ENCODE measurements around the gene SYNC.
A peak's percentile ranks its signal among the peaks of the same experiment; 100 is the strongest.
"Not testable (repeated sequence)": the region's sequence is repeated elsewhere in the genome, so short reads cannot be mapped to it uniquely, and the experiment has no call there.

SYNC gene

DNA sequence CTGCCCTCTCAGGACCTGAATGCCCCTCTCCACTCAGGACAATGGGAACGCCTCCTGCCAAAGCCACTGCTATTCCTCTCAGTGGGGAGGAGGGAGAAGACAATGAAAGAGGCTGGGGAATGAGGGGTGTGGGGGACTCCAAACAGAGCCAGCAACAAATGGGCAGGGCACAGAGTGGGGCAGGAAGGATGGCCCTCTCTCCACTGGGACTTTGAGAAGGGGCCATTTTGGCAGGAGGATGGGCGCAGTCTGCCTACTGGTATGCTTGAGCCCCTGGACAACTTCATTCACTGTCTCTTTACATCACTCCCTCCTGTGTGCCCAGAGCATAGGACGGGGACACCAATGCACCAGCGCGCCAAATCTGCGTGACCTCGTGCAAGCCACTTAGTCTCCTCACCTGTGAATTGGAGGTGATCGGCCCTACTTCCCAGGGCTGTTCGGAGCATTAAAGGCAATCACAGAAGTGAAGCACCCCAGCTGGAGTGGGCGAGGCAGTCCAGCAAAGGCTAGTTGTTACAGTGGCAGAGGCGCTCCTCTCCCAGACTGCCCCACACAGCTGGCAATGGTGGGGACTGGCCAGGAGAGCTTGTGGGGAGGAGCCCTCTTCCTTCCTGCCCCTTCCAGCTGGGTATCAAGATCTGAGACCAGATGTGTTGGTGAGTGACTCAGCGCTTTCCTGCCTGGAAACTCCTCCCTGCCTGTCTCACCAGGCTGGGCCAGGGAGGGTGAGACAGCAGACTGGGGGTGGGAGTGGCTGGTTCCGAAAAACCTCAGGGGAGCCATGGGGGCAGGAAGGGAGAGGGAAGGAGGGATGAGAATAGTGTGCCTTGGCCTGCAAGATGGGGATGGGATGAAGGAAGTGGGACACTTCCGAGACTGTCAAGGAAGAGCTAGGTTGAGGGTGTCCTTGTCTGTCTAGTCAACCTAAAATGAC, 22.4 kb upstream of the SYNC start:
- peak in 1 of 3 donors; percentile 13 for DNase-seq (ENCODE audit: low read depth in 3 of 3)

- DNase-seq (ENCODE audit: low read depth in 3 of 3) = no peak
Measured at GRCh38 chr1:32719681-32720275, 17.2 kb upstream of the SYNC start.

DNA sequence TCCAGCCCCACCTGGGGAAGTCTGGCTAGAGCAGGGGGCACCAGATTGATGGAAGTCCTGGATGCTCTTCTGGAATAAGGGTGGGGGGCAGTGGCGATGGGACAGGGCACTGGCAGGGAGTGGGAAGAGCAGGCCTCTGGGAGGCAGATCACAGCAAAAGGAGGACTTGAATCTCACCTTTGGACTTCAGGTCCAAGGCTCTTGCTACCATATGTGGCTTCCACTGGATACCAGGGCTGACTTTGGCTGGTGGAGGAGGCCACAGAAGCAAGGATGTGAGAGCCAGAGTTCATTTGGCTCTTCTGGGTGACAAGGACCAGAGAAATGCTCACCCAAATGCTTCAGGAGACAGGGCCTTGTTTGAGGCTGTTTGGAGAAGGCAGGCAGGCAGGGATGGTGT, 16.0 kb upstream of the SYNC start:
- no peak for DNase-seq (ENCODE audit: low read depth in 3 of 3)

DNA sequence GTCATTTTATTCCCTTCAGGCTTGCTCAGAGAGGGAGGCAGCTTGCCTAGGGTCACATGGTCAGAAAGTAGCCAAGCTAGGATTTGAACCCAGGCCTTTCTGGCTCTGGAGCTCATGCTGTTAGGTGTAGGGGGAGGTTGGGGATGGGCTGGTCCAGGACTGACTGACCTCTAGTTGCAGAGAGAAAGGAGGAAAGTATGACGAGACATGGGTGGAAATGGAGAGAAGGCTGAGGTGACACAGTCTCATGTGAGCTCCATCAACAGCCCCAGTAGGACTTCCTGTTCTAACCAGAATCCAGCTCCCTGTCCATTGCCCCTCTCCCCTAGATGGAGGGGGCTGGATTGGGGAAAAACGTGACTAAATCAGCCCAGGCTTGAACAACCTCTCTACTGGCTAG, 15.5 kb upstream of the SYNC start:
- no peak for DNase-seq (ENCODE audit: low read depth in 3 of 3)

- DNase-seq (ENCODE audit: low read depth in 3 of 3) = no peak
Measured at GRCh38 chr1:32717503-32717902, 14.9 kb upstream of the SYNC start.

- peak; percentile 27 to 59 (median 38) for DNase-seq (ENCODE audit: low read depth in 3 of 3)
Measured at GRCh38 chr1:32716312-32717148, 14.0 kb upstream of the SYNC start.

DNA sequence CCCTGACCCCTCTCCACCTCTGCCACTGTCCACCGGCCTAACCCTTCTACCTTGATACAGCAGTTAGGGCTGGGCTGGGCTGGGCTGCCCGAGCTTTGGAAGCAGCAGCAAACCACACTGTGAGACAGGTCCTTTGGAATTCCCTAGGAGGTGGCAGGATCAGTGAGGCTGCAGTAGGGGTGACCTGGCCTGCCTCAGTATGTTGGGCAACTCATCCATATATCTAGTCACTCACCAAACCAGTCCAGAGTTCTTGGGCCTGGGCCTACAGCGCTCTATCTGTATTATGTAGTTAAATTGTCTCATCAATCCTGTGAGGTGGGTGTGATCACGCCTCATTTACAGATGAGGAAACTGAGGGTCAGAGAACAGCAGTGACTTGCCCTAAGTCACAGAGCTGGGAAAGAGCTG, 13.3 kb upstream of the SYNC start:
- DNase-seq (ENCODE audit: low read depth in 3 of 3) = no peak

DNA sequence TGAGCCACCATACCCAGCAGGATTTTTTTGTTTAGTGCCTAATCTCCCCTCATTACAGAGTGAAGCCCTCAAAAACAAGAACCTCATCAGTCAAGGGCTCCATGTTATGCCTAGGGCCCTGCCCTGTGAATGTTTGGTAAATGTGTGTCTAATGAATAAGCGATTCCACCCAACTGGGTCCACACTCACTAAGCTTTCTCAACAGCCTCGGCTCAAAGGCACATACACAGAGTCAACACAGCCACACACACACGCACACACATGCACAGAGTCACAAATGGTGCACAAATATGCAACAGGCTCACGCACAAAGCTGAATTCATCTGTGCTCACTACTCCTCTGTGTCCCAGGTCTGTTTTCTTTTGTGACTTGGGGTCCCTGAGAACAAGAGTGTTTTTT, 11.7 kb upstream of the SYNC start:
- DNase-seq (ENCODE audit: low read depth in 3 of 3) = no peak

- DNase-seq (ENCODE audit: low read depth in 3 of 3) = no peak
Measured at GRCh38 chr1:32713081-32713480, 10.5 kb upstream of the SYNC start.

DNA sequence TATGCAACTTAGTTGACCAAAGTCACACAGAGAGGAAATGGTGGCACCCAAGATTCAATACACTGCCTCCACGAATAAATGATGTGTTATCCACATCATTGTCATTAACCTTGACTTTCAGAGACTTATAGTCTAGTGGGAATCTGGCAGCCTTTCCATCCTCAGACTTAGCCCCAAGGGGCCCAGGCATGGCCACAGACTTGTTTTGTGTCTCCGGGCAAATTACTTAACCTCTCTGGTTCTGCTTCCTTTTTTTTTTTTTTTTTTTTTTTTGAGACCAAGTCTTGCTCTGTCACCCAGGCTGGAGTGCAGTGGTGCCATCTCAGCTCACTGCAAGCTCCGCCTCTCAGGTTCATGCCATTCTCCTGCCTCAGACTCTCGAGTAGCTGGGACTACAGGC, 8.7 kb upstream of the SYNC start:
- not testable (repeated sequence) for DNase-seq (ENCODE audit: low read depth in 3 of 3)

DNA sequence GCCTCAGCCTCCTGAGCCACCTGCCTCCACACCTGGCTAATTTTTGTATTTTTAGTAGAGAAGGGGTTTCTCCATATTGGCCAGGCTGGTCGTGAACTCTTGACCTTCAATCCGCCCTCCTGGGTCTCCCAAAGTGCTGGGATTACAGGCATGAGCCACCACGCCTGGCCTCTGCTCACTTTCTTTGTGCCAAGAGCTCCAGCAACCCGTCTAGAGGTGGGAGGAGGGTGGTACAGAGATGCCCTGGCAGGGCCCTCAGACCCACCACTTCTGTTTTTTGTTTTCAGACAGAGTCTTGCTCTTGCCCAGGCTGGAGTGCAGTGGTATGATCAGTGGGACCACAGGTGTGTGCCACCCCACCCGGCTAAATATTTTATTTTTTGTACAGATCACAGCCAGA, 6.9 kb upstream of the SYNC start:
- DNase-seq (ENCODE audit: low read depth in 3 of 3) = no peak

- no peak for DNase-seq (ENCODE audit: low read depth in 3 of 3)
Measured at GRCh38 chr1:32709075-32709474, 6.5 kb upstream of the SYNC start.

DNA sequence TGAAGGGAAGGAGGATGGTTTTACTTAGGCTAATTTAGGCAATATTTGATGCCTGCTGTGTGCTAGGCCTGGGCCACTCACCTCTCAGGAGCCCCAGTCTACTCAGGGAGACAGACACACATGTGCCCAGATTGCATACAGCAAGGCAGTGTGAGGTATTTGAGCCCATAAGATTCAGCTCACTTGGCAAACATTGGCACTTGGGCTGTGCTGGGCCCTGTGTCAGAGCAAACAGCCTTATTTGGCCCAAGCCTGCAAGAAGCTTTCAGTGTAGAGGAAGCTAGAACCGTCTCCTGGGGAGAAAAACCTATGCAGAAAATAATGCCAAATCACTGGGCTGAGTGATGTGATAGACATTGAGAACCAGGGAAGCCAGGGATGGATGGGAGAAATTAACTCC, 3.9 kb upstream of the SYNC start:
- DNase-seq (ENCODE audit: low read depth in 3 of 3) = no peak

- DNase-seq (ENCODE audit: low read depth in 3 of 3) = no peak
Measured at GRCh38 chr1:32705516-32705915, 2.9 kb upstream of the SYNC start.

DNA sequence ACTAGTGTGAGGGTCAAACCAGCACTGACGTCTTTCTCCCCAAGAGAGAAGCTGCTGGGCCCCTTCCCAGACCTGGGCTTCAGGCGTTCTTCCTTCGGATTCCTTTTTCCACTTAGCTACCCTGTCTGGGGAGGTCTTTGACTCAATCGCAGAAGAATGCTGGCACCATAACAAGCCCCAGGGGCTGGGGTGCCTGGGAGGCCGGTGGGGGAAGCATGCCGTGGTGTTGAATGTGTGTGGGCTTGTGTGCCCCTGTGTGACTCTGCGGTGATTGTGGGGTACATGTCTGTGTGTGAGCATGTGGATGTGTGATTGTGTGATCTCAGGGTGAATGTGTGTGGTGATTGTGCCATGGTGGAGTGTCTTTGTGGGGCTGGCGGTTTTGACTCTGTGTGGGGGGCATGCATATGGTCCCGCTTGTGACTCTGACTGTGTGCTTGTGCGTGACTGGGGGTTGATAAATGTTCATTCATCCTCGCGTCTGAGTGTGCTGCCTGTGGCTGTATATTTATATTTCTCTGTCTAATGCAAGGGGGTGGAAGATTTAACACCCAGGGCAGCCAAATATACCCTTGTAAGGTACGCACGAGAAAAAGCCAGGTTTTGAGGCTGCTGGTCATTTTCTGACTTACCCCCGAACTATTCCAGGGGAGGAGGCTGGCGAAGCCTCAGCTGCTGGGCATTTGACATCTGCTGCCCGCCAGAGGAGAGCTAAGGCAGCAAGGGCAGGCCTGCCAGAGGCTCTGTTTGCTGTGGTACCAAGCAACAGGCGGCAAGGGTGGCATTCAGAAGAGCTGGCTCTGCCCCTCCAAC, 1.1 kb upstream of the SYNC start:
- DNase-seq (ENCODE audit: low read depth in 3 of 3) = no peak

DNA sequence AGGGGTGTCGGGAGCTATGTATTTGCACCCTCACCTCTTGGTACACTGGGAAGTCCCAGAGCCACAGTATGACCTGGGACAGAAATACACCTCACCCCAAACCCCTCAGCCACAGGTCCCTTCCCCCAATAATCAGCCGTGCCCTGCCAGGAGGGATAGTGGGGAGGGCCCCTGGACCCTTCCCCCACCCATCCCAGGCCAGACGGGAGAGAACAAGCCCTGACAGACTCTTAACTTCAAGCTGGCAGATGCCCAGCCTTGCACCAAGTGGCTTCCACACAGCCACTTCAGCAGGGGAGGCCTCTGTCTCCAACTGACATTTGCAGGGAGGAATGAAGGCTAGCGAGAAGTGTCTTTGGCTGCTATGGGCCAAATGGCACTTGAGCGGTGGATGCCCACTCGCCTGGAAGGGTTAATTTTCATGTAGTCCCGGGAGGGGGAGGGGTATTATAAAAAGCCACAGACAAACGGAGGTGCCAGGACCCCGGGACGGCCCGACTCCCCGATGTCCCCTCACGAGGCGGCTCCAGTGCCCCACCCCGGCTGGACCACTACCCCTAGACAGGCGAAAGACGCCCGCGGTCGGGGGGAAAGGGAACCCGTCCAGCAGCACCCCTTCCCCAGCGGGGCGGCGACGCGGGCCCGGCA, 495 bp downstream of the SYNC start:
- no peak for DNase-seq (ENCODE audit: low read depth in 3 of 3)

DNA sequence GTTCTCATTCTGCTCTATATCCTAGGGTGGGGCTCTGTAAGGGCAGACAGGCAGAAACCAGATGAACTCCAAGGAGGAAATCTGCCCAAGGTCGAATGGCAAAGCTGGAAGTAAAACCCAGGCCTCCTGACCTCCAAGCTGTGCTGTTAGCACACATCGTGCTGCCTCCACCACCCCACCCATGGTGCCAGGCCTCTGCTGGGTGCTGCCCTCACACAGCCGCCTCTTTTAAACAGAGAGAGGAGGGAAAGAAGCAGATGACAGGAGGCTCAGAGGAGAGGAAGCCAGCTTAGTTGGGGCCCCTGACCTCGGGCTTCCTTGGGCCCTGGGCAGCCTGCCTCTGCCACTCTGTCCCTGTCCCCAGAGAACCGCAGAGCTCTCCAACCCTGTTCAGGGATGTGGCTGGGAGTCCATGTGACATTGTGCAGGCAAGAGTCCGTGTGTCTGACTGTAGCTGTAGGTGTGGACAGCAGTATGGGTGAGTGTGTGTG, 1.1 kb downstream of the SYNC start:
- DNase-seq (ENCODE audit: low read depth in 3 of 3) = no peak

DNA sequence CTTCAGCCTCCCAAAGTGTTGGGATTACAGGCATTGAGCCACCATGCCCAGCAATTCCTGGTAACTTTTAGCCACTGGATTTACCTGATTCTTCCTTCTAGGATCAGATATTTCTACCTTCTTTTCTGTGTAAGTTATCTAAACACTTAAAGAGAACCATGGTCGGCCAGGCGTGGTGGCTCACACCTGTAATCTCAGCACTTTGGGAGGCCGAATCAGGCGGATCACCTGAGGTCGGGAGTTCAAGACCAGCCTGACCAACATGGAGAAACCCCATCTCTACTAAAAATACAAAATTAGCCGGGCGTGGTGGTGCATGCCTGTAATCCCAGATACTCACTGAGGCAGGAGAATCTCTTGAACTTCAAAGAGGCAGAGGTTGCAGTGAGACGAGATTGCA, 5.6 kb downstream of the SYNC start:
- not testable (repeated sequence) for DNase-seq (ENCODE audit: low read depth in 3 of 3)

GRCh38 chr1:32696041-32696440, 6.5 kb downstream of the SYNC start:
- no peak for DNase-seq (ENCODE audit: low read depth in 3 of 3)

- no peak for DNase-seq (ENCODE audit: low read depth in 3 of 3)
Measured at GRCh38 chr1:32695098-32695904, 7.3 kb downstream of the SYNC start.

All from stimulated activated CD4-positive, alpha-beta T cell treated with anti-CD3 and anti-CD28 coated beads, TNF-alpha, amount 100 ng/mL, for 48 hours (primary cell).